ENCODE results near the gene TMEM101.

GRCh38 chr17:44044071-44044470, 29.3 kb upstream of the TMEM101 start:
- TF ChIP-seq CTCF (IDR thresholded peaks at IDR 0.05; ENCODE audit: borderline replicate concordance, extremely low read depth, low read length, poor library complexity, severe bottlenecking) = no peak
- TF ChIP-seq EZH2 (IDR thresholded peaks at IDR 0.05; ENCODE audit: borderline replicate concordance, low read depth, low read length, severe bottlenecking) = no peak
